GM21390 (cell line): Measurements from ENCODE around the gene BAIAP2L1.

Source experiments
- ATAC-seq: cut with Tn5 transposase; IDR thresholded peaks from one replicate; pipeline ENCODE4 v1.9.1; 2021; ENCODE audit not compliant: unreplicated experiment

BAIAP2L1 gene

GRCh38 chr7:98359395-98359794 is 41.5 kb downstream of the BAIAP2L1 start:
- ATAC-seq: no peak

GRCh38 chr7:98358706-98359105 is 42.2 kb downstream of the BAIAP2L1 start:
- ATAC-seq: no peak

- no peak for ATAC-seq
Observed at GRCh38 chr7:98357751-98358161, 43.1 kb downstream of the BAIAP2L1 start.

- ATAC-seq: no peak
Observed at GRCh38 chr7:98355250-98355538, 45.7 kb downstream of the BAIAP2L1 start.

- ATAC-seq: no peak
Observed at GRCh38 chr7:98354511-98355249, 46.2 kb downstream of the BAIAP2L1 start.

GRCh38 chr7:98354052-98354451 is 46.8 kb downstream of the BAIAP2L1 start:
- no peak for ATAC-seq

- no peak for ATAC-seq
Observed at GRCh38 chr7:98352621-98353020, 48.3 kb downstream of the BAIAP2L1 start.

- no peak for ATAC-seq
Observed at GRCh38 chr7:98351136-98351535, 49.8 kb downstream of the BAIAP2L1 start.

- ATAC-seq: no peak
Observed at GRCh38 chr7:98348726-98349474, 52.0 kb downstream of the BAIAP2L1 start.

GRCh38 chr7:98346515-98347069 is 54.3 kb downstream of the BAIAP2L1 start:
- ATAC-seq: no peak

- ATAC-seq: no peak
Observed at GRCh38 chr7:98341106-98341505, 59.8 kb downstream of the BAIAP2L1 start.

- no peak for ATAC-seq
Observed at GRCh38 chr7:98339043-98339442, 61.8 kb downstream of the BAIAP2L1 start.

- no peak for ATAC-seq
Observed at GRCh38 chr7:98338441-98338840, 62.4 kb downstream of the BAIAP2L1 start.

- ATAC-seq: no peak
Observed at GRCh38 chr7:98335411-98335977, 65.4 kb downstream of the BAIAP2L1 start.

GRCh38 chr7:98334081-98334480 is 66.8 kb downstream of the BAIAP2L1 start:
- ATAC-seq: no peak

GRCh38 chr7:98330926-98331529 is 69.9 kb downstream of the BAIAP2L1 start:
- no peak for ATAC-seq

- ATAC-seq: no peak
Observed at GRCh38 chr7:98329791-98330373, 71.0 kb downstream of the BAIAP2L1 start.

GRCh38 chr7:98329100-98329790 is 71.6 kb downstream of the BAIAP2L1 start:
- ATAC-seq: no peak

- ATAC-seq: no peak
Observed at GRCh38 chr7:98324782-98325181, 76.1 kb downstream of the BAIAP2L1 start.

GRCh38 chr7:98323597-98324322 is 77.1 kb downstream of the BAIAP2L1 start:
- no peak for ATAC-seq
